Measurements from ENCODE around the gene CYP26A1. TPM values are rescaled to one million over a fixed set of nuclear protein-coding genes. Genes with fewer than 3 reads are reported as not detected.

CYP26A1 gene
- total RNA-seq (2014; rRNA removed; shearing (Covaris generic)), result 0.24 and 0.25 TPM in 2 replicates

- in situ Hi-C loops (cut with HindIII; ENCODE audit: low sequenced_read_pairs), result no loop called here
- no peak for DNase-seq (ENCODE audit: low spot score)
Observed at GRCh38 chr10:93073539-93074146, at the start of gene CYP26A1. Gene CYP26A1 (plus strand): TSS chr10:93073893. CDS start chr10:93073935, 42 bp downstream.

GRCh38 chr10:93026072-93026471 lies 47.6 kb upstream of the CYP26A1 start:
- DNase-seq (ENCODE audit: low spot score), result no peak
- in situ Hi-C loops (cut with HindIII; ENCODE audit: low sequenced_read_pairs), result no loop called here

GRCh38 chr10:93027508-93027907 lies 46.2 kb upstream of the CYP26A1 start:
- in situ Hi-C loops (cut with HindIII; ENCODE audit: low sequenced_read_pairs), result no loop called here
- DNase-seq (ENCODE audit: low spot score), result no peak

GRCh38 chr10:93028883-93029282 lies 44.8 kb upstream of the CYP26A1 start:
- no peak for DNase-seq (ENCODE audit: low spot score)
- in situ Hi-C loops (cut with HindIII; ENCODE audit: low sequenced_read_pairs), result no loop called here

GRCh38 chr10:93030409-93030808 lies 43.3 kb upstream of the CYP26A1 start:
- in situ Hi-C loops (cut with HindIII; ENCODE audit: low sequenced_read_pairs), result no loop called here
- no peak for DNase-seq (ENCODE audit: low spot score)

- DNase-seq (ENCODE audit: low spot score), result peak; percentile 61
- in situ Hi-C loops (cut with HindIII; ENCODE audit: low sequenced_read_pairs), result no loop called here
Observed at GRCh38 chr10:93032105-93032808, 41.4 kb upstream of the CYP26A1 start.

- DNase-seq (ENCODE audit: low spot score), result peak; percentile 12
- in situ Hi-C loops (cut with HindIII; ENCODE audit: low sequenced_read_pairs), result no loop called here
Observed at GRCh38 chr10:93032809-93033137, 40.9 kb upstream of the CYP26A1 start.

- DNase-seq (ENCODE audit: low spot score), result no peak
- in situ Hi-C loops (cut with HindIII; ENCODE audit: low sequenced_read_pairs), result no loop called here
Observed at GRCh38 chr10:93034426-93034825, 39.3 kb upstream of the CYP26A1 start.

- in situ Hi-C loops (cut with HindIII; ENCODE audit: low sequenced_read_pairs), result no loop called here
- no peak for DNase-seq (ENCODE audit: low spot score)
Observed at GRCh38 chr10:93039110-93039509, 34.6 kb upstream of the CYP26A1 start.

GRCh38 chr10:93039721-93040120 lies 34.0 kb upstream of the CYP26A1 start:
- in situ Hi-C loops (cut with HindIII; ENCODE audit: low sequenced_read_pairs), result no loop called here
- DNase-seq (ENCODE audit: low spot score), result no peak

GRCh38 chr10:93054486-93054885 lies 19.2 kb upstream of the CYP26A1 start:
- in situ Hi-C loops (cut with HindIII; ENCODE audit: low sequenced_read_pairs), result no loop called here
- DNase-seq (ENCODE audit: low spot score), result no peak

GRCh38 chr10:93058139-93058538 lies 15.6 kb upstream of the CYP26A1 start:
- no peak for DNase-seq (ENCODE audit: low spot score)
- in situ Hi-C loops (cut with HindIII; ENCODE audit: low sequenced_read_pairs), result no loop called here

- DNase-seq (ENCODE audit: low spot score), result no peak
- in situ Hi-C loops (cut with HindIII; ENCODE audit: low sequenced_read_pairs), result no loop called here
Observed at GRCh38 chr10:93059975-93060886, 13.5 kb upstream of the CYP26A1 start, which contains the start of gene CYP26C1. Gene CYP26C1 (plus strand): TSS chr10:93060798. CDS start chr10:93061264, 466 bp downstream.

GRCh38 chr10:93060887-93061593 lies 12.7 kb upstream of the CYP26A1 start:
- in situ Hi-C loops (cut with HindIII; ENCODE audit: low sequenced_read_pairs), result no loop called here
- DNase-seq (ENCODE audit: low spot score), result no peak

GRCh38 chr10:93061594-93062513 lies 11.8 kb upstream of the CYP26A1 start:
- in situ Hi-C loops (cut with HindIII; ENCODE audit: low sequenced_read_pairs), result no loop called here
- DNase-seq (ENCODE audit: low spot score), result no peak

- no peak for DNase-seq (ENCODE audit: low spot score)
- in situ Hi-C loops (cut with HindIII; ENCODE audit: low sequenced_read_pairs), result no loop called here
Observed at GRCh38 chr10:93062514-93063143, 11.1 kb upstream of the CYP26A1 start.

GRCh38 chr10:93063144-93063976 lies 10.3 kb upstream of the CYP26A1 start:
- in situ Hi-C loops (cut with HindIII; ENCODE audit: low sequenced_read_pairs), result no loop called here
- DNase-seq (ENCODE audit: low spot score), result no peak

Data from G401 (cell line).